GM12874 (cell line): Measurements from ENCODE around the gene STAMBP.
A peak's percentile ranks its signal among the peaks of the same experiment; 100 is the strongest.

Experiments
- CTCF ChIP-seq: IDR thresholded peaks from 2 replicates; pipeline ENCODE4 v1.5.1; 2011; ENCODE audit warnings: low read depth, mild to moderate bottlenecking, control low read depth, low read length, moderate library complexity; ENCODE audit not compliant: insufficient read depth

Gene STAMBP

DNA sequence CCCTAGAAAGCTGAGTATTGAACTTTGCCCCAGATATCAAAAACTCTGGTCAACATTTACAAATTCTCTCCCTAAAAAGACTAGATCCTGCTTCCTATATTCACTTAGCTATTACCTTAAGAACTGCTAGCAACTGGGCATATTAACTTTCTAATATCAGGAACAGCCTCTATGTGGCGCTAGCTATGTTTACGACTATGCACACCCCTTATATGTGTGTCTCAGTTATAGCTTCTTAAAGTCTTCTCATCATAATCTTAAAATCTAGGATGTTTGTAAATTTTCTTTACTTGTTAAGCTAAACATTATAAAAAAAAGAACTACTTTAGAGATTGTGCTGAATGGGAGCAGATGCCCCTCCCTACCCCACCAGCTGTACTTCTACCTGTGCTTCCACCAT lies 1.7 kb upstream of the STAMBP start:
- TF ChIP-seq CTCF = peak; percentile 30; the same call in 1 of the 2 replicates

GRCh38 chr2:73827660-73828388 lies 937 bp upstream of the STAMBP start:
- no peak for TF ChIP-seq CTCF

DNA sequence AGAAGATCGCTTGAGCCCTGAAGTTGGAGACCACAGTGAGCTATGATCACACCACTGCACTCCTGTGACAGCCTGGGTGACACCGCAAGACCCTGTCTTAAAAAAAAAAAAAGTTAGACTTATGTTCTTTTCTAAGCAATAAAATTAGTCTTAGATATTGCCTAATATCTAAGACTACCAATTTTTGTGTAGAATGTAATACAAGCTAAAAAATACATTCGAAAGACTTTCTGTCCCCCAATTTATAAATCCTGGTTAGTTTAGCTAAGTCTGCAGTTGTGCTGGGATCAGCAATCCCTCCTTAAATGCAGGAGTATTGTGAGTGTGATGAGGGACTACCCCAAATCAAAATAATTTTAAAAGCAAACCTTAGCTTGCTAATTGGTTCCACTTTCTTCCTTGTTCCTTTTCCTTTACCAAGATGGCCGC lies 358 bp upstream of the STAMBP start:
- TF ChIP-seq CTCF = no peak

GRCh38 chr2:73830871-73831401 lies 2.2 kb downstream of the STAMBP start:
- no peak for TF ChIP-seq CTCF

DNA sequence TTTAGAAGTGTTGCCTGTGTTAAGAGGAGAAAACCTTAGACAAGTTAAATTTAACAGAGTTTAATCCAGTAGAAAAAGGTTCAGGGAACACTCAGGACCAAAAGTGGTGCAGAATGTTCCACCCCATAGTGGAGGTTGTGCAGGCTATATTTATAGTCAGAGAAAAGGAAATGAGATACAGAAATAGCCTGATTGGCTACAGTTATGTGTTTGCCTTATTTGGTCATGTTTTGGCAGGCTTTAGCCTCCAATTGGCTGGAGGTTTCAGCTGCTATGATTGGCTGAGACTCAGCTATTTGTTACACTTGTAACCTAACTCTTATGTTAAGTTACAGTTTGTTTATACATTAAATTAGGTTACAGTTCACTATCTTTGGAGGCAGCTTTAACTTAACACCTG lies 4.2 kb downstream of the STAMBP start:
- no peak for TF ChIP-seq CTCF

GRCh38 chr2:73836141-73836943 lies 7.6 kb downstream of the STAMBP start:
- no peak for TF ChIP-seq CTCF

DNA sequence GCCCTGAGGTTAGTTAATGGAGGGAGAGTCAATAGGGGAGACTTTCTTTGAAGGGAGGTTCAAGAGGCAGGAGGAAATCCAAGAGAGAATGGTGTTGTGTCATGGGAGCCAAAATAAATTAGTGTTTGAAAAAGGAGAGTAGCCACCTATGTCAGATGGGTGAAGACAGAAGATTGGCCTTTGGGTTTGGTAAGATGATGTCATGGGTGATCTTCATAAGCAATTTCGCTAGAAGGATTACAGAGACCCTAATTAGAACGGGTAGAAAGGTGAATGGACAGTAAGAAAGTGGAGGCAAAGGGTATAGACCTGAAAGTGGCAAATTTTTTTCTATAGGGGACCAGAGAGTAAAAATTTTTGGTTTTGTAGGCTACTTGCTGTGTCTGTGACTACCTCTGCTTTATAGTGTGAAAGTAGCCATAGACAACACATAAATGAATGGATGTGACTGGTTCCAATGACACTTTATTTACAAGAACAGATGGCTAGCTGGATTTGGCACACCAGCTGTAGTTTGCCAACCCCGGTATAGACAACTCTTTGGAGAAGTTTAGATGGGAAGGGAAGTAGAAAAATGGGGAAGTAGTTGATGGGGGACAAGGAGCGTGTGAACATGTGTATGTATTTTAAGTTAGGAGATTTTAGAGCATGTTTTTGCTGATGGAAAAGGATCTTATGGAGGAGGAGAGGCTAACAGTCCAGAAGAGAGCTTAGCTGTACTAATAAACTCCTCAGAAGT lies 9.3 kb downstream of the STAMBP start:
- TF ChIP-seq CTCF = no peak
